Nucleus accumbens (tissue), 56 donors: ENCODE results near the gene NAPG.
A peak's percentile ranks its signal among the peaks of the same experiment; 100 is the strongest.
"Not testable (repeated sequence)": the region's sequence is repeated elsewhere in the genome, so short reads cannot be mapped to it uniquely, and the experiment has no call there.

Source experiments
- DNase-seq, 56 donors: peaks; one replicate each; lab custom pipeline; 2025; lab: John Stamatoyannopoulos, UW

Gene NAPG

GRCh38 chr18:10525697-10526560, at the start of gene NAPG:
TSS of gene NAPG (plus strand) at chr18:10526027. CDS start at chr18:10526103, 76 bp downstream.
- DNase-seq = peak; percentile 37 to 94 (median 86)

GRCh38 chr18:10476338-10476791, 49.5 kb upstream of the NAPG start:
- DNase-seq = peak in 1 of 56 donors; percentile 26

- DNase-seq = no peak
Observed at GRCh38 chr18:10477121-10477862, 48.5 kb upstream of the NAPG start.

GRCh38 chr18:10477863-10478260, 48.0 kb upstream of the NAPG start:
- DNase-seq = no peak

- no peak for DNase-seq
Observed at GRCh38 chr18:10481831-10482230, 44.0 kb upstream of the NAPG start.

GRCh38 chr18:10482363-10482984, 43.4 kb upstream of the NAPG start:
- DNase-seq = no peak

- peak in 3 of 56 donors; percentile 14 to 39 (median 22) for DNase-seq
Observed at GRCh38 chr18:10482985-10483949, 42.6 kb upstream of the NAPG start.

- DNase-seq = no peak
Observed at GRCh38 chr18:10485475-10485874, 40.4 kb upstream of the NAPG start.

- DNase-seq = no peak
Observed at GRCh38 chr18:10486362-10486761, 39.5 kb upstream of the NAPG start.

- DNase-seq = no peak
Observed at GRCh38 chr18:10487154-10487553, 38.7 kb upstream of the NAPG start.

- DNase-seq = no peak
Observed at GRCh38 chr18:10488017-10488416, 37.8 kb upstream of the NAPG start.

GRCh38 chr18:10490401-10491165, 35.2 kb upstream of the NAPG start:
- peak in 16 of 56 donors; percentile 17 to 64 (median 40) for DNase-seq

GRCh38 chr18:10495936-10496335, 29.9 kb upstream of the NAPG start:
- DNase-seq = no peak

GRCh38 chr18:10497206-10497749, 28.5 kb upstream of the NAPG start:
- no peak for DNase-seq

- no peak for DNase-seq
Observed at GRCh38 chr18:10499230-10499629, 26.6 kb upstream of the NAPG start.

- no peak for DNase-seq
Observed at GRCh38 chr18:10500038-10500437, 25.8 kb upstream of the NAPG start.

GRCh38 chr18:10504723-10505122, 21.1 kb upstream of the NAPG start:
- DNase-seq = no peak

GRCh38 chr18:10505892-10506291, 19.9 kb upstream of the NAPG start:
- not testable (repeated sequence) for DNase-seq

- no peak for DNase-seq
Observed at GRCh38 chr18:10508591-10508990, 17.2 kb upstream of the NAPG start.
